Gastroesophageal sphincter (tissue), 3 donors: ENCODE measurements around the gene SPEN.

Experiments
- EP300 ChIP-seq: sonication (generic); formaldehyde crosslinking; IDR thresholded peaks from one replicate; pipeline ENCODE4 v1.6.1; 2017; ENCODE audit warnings: antibody characterized with exemption, mild to moderate bottlenecking
- POLR2A ChIP-seq, 2 donors: fragments of 450-650 bp; IDR thresholded peaks; one replicate each; pipeline ENCODE4 v1.6.1; 2017; ENCODE audit warnings: antibody characterized with exemption in 2 of 2, mild to moderate bottlenecking in 2 of 2, moderate library complexity in 1 of 2
- POLR2AphosphoS5 ChIP-seq: sonication (generic); formaldehyde crosslinking; IDR thresholded peaks from one replicate; pipeline ENCODE4 v1.6.1; 2017; ENCODE audit warnings: antibody characterized with exemption
- TF ChIP-seq, protein P1 (sequence below), 4 experiments: fragments of 200-600 bp in 2 of 4; fragments of 450-650 bp in 2 of 4; sonication (generic) in 1 of 4; IDR thresholded peaks; one replicate each; pipeline ENCODE4 v1.5.1; 2017 to 2019; ENCODE audit warnings: antibody characterized with exemption in 4 of 4, mild to moderate bottlenecking in 2 of 4, moderate library complexity in 2 of 4

DNA sequence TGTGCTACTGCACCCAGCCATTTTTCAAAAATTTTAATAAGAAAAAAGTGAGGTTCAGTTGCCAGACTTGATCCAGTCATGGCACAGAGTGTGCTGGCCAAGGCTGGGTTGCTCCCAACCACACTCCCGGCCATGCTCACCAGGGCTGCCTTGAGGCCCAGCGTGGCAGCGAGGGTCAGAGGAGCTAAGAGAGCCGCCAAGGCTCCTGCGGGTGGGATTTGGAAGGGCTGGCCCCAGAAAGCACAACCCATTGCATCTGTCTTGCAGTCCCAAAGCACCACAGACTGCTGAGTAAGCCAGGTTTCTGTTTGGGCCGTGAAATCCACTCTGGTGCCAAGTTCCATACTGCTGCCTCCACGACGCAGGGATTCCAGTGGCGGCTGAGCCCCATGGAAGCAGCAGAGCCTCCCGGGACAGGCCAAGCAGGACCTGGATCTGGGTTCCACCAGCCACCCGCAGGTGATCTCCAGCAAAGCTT, 105.8 kb downstream of the SPEN start:
- TF ChIP-seq POLR2AphosphoS5 (no peak), POLR2A (IDR thresholded peaks at IDR 0.05) (no peak), EP300 (no peak)
- TF ChIP-seq, protein P1, sequence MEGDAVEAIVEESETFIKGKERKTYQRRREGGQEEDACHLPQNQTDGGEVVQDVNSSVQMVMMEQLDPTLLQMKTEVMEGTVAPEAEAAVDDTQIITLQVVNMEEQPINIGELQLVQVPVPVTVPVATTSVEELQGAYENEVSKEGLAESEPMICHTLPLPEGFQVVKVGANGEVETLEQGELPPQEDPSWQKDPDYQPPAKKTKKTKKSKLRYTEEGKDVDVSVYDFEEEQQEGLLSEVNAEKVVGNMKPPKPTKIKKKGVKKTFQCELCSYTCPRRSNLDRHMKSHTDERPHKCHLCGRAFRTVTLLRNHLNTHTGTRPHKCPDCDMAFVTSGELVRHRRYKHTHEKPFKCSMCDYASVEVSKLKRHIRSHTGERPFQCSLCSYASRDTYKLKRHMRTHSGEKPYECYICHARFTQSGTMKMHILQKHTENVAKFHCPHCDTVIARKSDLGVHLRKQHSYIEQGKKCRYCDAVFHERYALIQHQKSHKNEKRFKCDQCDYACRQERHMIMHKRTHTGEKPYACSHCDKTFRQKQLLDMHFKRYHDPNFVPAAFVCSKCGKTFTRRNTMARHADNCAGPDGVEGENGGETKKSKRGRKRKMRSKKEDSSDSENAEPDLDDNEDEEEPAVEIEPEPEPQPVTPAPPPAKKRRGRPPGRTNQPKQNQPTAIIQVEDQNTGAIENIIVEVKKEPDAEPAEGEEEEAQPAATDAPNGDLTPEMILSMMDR (IDR thresholded peaks at IDR 0.05): no peak
